OCI-LY1 (cell line): ENCODE measurements around the gene COMMD3.

ENCODE experiments used
- H2AFZ ChIP-seq: fragments of 200-600 bp; sonication (generic), shearing (Covaris generic); 2 replicates; pipeline ENCODE4 v1.6.0; 2014; ENCODE audit warnings: antibody characterized with exemption, mild to moderate bottlenecking, low read length
- H3F3A ChIP-seq: fragments of 200-600 bp; sonication (generic), shearing (Covaris generic); 2 replicates; pipeline ENCODE4 v1.6.0; 2014; ENCODE audit warnings: mild to moderate bottlenecking, antibody characterized with exemption, low read length, moderate library complexity; ENCODE audit not compliant: insufficient read depth
- H3K27ac ChIP-seq: fragments of 200-600 bp; sonication (generic); 2 replicates; pipeline ENCODE4 v1.5.1; 2014; ENCODE audit warnings: low read length, mixed run types, mild to moderate bottlenecking, low read depth; ENCODE audit not compliant: poor library complexity, severe bottlenecking
- H3K27me3 ChIP-seq: fragments of 200-600 bp; sonication (generic); 2 replicates; pipeline ENCODE4 v1.6.0; 2014; ENCODE audit warnings: antibody characterized with exemption, mild to moderate bottlenecking, low read length, moderate library complexity; ENCODE audit not compliant: insufficient read depth
- H3K36me3 ChIP-seq: fragments of 200-600 bp; sonication (generic); 2 replicates; pipeline ENCODE4 v1.6.1; 2014; ENCODE audit warnings: mild to moderate bottlenecking, antibody characterized with exemption, low read length, moderate library complexity, mixed read lengths; ENCODE audit not compliant: insufficient read depth
- H3K4me1 ChIP-seq: fragments of 200-600 bp; sonication (generic); 2 replicates; pipeline ENCODE4 v1.5.1; 2014; ENCODE audit warnings: mild to moderate bottlenecking, low read length, moderate library complexity; ENCODE audit not compliant: insufficient read depth, severe bottlenecking
- H3K4me2 ChIP-seq: fragments of 200-600 bp; sonication (generic), shearing (Covaris generic); 2 replicates; pipeline ENCODE4 v1.6.1; 2014; ENCODE audit warnings: low read length
- H3K4me3 ChIP-seq: fragments of 200-600 bp; sonication (generic); 2 replicates; pipeline ENCODE4 v1.5.1; 2014; ENCODE audit warnings: low read length, low read depth, mild to moderate bottlenecking, mixed read lengths; ENCODE audit not compliant: poor library complexity, severe bottlenecking
- H3K79me2 ChIP-seq: fragments of 200-600 bp; shearing (Covaris generic); 2 replicates; pipeline ENCODE4 v1.6.1; 2016; ENCODE audit warnings: mixed run types, low read length, mixed read lengths; ENCODE audit not compliant: insufficient read depth
- H3K9ac ChIP-seq: fragments of 200-600 bp; sonication (generic), shearing (Covaris generic); 2 replicates; pipeline ENCODE4 v1.6.1; 2014; ENCODE audit warnings: mild to moderate bottlenecking, low read length, mixed read lengths
- H3K9me2 ChIP-seq: fragments of 200-600 bp; sonication (generic), shearing (Covaris generic); 2 replicates; pipeline ENCODE4 v1.6.1; 2014; ENCODE audit warnings: low read depth, mild to moderate bottlenecking, low read length, mixed read lengths
- H3K9me3 ChIP-seq: fragments of 200-600 bp; shearing (Covaris generic); 2 replicates; pipeline ENCODE4 v1.6.1; 2014; ENCODE audit warnings: low read length, mixed read lengths
- H4K20me1 ChIP-seq: fragments of 200-600 bp; sonication (generic), shearing (Covaris generic); 2 replicates; pipeline ENCODE4 v1.6.0; 2016; ENCODE audit warnings: mild to moderate bottlenecking, low read length; ENCODE audit not compliant: insufficient read depth
- CTCF ChIP-seq: fragments of 200-600 bp; sonication (generic), shearing (Covaris generic); IDR thresholded peaks from 2 replicates; pipeline ENCODE4 v1.5.1; 2017; ENCODE audit warnings: mild to moderate bottlenecking, antibody characterized with exemption, low read length, moderate library complexity, mixed read lengths
- EZH2 ChIP-seq: fragments of 200-600 bp; sonication (generic), shearing (Covaris generic); IDR thresholded peaks from 2 replicates; pipeline ENCODE4 v1.8.0; 2017; ENCODE audit warnings: borderline replicate concordance, mixed run types, mild to moderate bottlenecking, antibody characterized with exemption, low read length, moderate library complexity, mixed read lengths

Gene COMMD3

GRCh38 chr10:22344781-22345300 is 28.7 kb downstream of the COMMD3 start:
- no peak overlapping the region for H3K4me3 ChIP-seq
- H3K9me2 ChIP-seq: no peaks in the 10 kb centered on the region
- no peak overlapping the region for H3K27ac ChIP-seq
- TF ChIP-seq EZH2 (no peak), CTCF (no peak)
- H3K27me3 ChIP-seq: no peaks in the 10 kb centered on the region; the same call in 1 of the 2 replicates
- H3K79me2 ChIP-seq: no peaks in the 10 kb centered on the region
- peaks cover 10% of the 10 kb centered on the region for H3K4me1 ChIP-seq
- no peak overlapping the region for H3K9ac ChIP-seq
- no peaks in the 10 kb centered on the region; the same call in 1 of the 2 replicates for H3F3A ChIP-seq
- no peaks in the 10 kb centered on the region for H3K9me3 ChIP-seq
- no peaks in the 10 kb centered on the region for H4K20me1 ChIP-seq
- no peak overlapping the region for H3K4me2 ChIP-seq
- H3K36me3 ChIP-seq: no peaks in the 10 kb centered on the region
- H2AFZ ChIP-seq: no peak overlapping the region

- no peak within 1 kb of the TSS for H3K4me3 ChIP-seq
- peaks cover 6% of the 10 kb centered on the region for H3K4me1 ChIP-seq
- no peaks in the 10 kb centered on the region for H4K20me1 ChIP-seq
- H3K27ac ChIP-seq: no peak within 1 kb of the TSS
- H3K9me2 ChIP-seq: no peaks in the 10 kb centered on the region
- no peaks in the 10 kb centered on the region for H3K9me3 ChIP-seq
- H3K9ac ChIP-seq: no peak within 1 kb of the TSS
- TF ChIP-seq EZH2 (no peak), CTCF (no peak)
- H3F3A ChIP-seq: no peaks in the 10 kb centered on the region; the same call in 1 of the 2 replicates
- no peak within 1 kb of the TSS for H3K4me2 ChIP-seq
- H3K27me3 ChIP-seq: no peaks in the 10 kb centered on the region; the same call in 1 of the 2 replicates
- no peaks in the 10 kb centered on the region for H3K36me3 ChIP-seq
- H3K79me2 ChIP-seq: no peaks in the 10 kb centered on the region
- H2AFZ ChIP-seq: no peak within 1 kb of the TSS
Observed at GRCh38 chr10:22345301-22346095, 29.3 kb downstream of the COMMD3 start, which contains the start of gene SPAG6. Gene SPAG6, plus strand, starts transcription at chr10:22345496. Its CDS starts 116 bp downstream, at chr10:22345612.

GRCh38 chr10:22346096-22346661 is 30.0 kb downstream of the COMMD3 start:
- TF ChIP-seq EZH2: no peak
- no peak for TF ChIP-seq CTCF
- Histone ChIP-seq H3K79me2 (no peaks in the 10 kb centered on the region), H3K4me2 (no peak overlapping the region), H3K36me3 (no peaks in the 10 kb centered on the region), H3F3A (no peaks in the 10 kb centered on the region; the same call in 1 of the 2 replicates), H3K9me2 (no peaks in the 10 kb centered on the region), H3K4me3 (no peak overlapping the region), H4K20me1 (no peaks in the 10 kb centered on the region), H3K27ac (no peak overlapping the region), H3K9ac (no peak overlapping the region), H2AFZ (no peak overlapping the region), H3K4me1 (peaks cover 4% of the 10 kb centered on the region), H3K27me3 (no peaks in the 10 kb centered on the region; the same call in 1 of the 2 replicates), H3K9me3 (no peaks in the 10 kb centered on the region)
